ENCODE results near the gene EXOG. TPM values are rescaled to one million over a fixed set of nuclear protein-coding genes. Genes with fewer than 3 reads are reported as not detected.

EXOG gene
- polyA plus RNA-seq, 3 donors = 1.6 to 5.4 (median 2.4) TPM

- Mint-ChIP-seq H3K27ac (no peak overlapping the region), H3K4me3 (no peak overlapping the region), H3K36me3 (peaks cover 51 to 72% of the 10 kb centered on the region in 2 donors), H3K9me3 (no peaks in the 10 kb centered on the region), H3K27me3 (ENCODE audit: low read depth in 3 of 3) (no peaks in the 10 kb centered on the region), H3K4me1 (no peaks in the 10 kb centered on the region)
- Histone ChIP-seq H3K4me2 (replicated peaks; ENCODE audit: extremely low read depth, low read length, poor library complexity, severe bottlenecking) (no peak overlapping the region), H3K4me1 (ENCODE audit: control insufficient read depth in 1 of 2, insufficient read depth in 2 of 2, low read length in 2 of 2) (no peaks in the 10 kb centered on the region), H3K9ac (ENCODE audit: insufficient read depth, low read length, poor library complexity, severe bottlenecking) (no peak overlapping the region), H3K79me2 (ENCODE audit: insufficient read depth, low read length) (no peaks in the 10 kb centered on the region), H3K27ac (ENCODE audit: low read depth in 1 of 2, low read length in 2 of 2) (no peak overlapping the region), H2AFZ (ENCODE audit: insufficient read depth, low read depth, low read length, poor library complexity, severe bottlenecking) (no peak overlapping the region), H3K9me3 (replicated peaks in 1 of 2; ENCODE audit: control insufficient read depth in 1 of 2, insufficient read depth in 1 of 2, low read length in 2 of 2) (no peaks in the 10 kb centered on the region), H3K27me3 (ENCODE audit: control insufficient read depth in 2 of 2, insufficient read depth in 2 of 2, low read length in 2 of 2) (no peaks in the 10 kb centered on the region), H3K36me3 (replicated peaks in 1 of 2; ENCODE audit: control insufficient read depth in 1 of 2, insufficient read depth in 2 of 2, low read length in 2 of 2) (peaks cover 39 to 77% of the 10 kb centered on the region in 2 donors), H3K4me3 (replicated peaks in 1 of 3; ENCODE audit: low read depth in 2 of 3, low read length in 3 of 3) (no peak overlapping the region), H4K20me1 (ENCODE audit: insufficient read depth, low read length) (no peaks in the 10 kb centered on the region)
- TF ChIP-seq, protein P1, sequence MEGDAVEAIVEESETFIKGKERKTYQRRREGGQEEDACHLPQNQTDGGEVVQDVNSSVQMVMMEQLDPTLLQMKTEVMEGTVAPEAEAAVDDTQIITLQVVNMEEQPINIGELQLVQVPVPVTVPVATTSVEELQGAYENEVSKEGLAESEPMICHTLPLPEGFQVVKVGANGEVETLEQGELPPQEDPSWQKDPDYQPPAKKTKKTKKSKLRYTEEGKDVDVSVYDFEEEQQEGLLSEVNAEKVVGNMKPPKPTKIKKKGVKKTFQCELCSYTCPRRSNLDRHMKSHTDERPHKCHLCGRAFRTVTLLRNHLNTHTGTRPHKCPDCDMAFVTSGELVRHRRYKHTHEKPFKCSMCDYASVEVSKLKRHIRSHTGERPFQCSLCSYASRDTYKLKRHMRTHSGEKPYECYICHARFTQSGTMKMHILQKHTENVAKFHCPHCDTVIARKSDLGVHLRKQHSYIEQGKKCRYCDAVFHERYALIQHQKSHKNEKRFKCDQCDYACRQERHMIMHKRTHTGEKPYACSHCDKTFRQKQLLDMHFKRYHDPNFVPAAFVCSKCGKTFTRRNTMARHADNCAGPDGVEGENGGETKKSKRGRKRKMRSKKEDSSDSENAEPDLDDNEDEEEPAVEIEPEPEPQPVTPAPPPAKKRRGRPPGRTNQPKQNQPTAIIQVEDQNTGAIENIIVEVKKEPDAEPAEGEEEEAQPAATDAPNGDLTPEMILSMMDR (IDR thresholded peaks at IDR 0.05) = no peak
- intact Hi-C loops (cut with micrococcal nuclease) = no loop called here
- DNase-seq = no peak
Measured at GRCh38 chr3:38510631-38511030, 14.5 kb downstream of the EXOG start.

DNA sequence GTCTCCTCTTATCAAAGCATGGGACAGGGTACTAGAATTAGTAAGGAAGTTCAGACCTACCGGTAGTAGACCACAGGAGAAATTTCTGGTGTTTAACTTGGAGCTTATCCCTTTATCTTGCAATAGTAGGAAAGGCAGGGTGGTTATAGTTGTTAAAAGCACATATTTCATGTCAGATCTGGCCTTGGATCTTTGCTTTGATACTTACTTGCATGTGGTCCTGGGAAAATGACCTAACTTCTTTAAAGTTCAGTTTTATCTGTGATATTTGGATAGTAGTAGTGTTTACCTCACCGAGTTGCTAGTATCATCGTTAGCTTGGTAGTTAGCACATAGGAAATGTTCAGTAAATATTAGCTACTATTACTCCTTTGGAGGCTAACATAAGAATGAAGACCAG, 15.4 kb downstream of the EXOG start:
- no CpG with 5 or more reads among the region's 3 CpGs for WGBS (ENCODE audit: insufficient coverage)
- intact Hi-C loops (cut with micrococcal nuclease) = no loop called here
- H3K36me3 Mint-ChIP-seq = peaks cover 48 to 72% of the 10 kb centered on the region in 2 donors
- Histone ChIP-seq H3K9me3 (replicated peaks in 1 of 2; ENCODE audit: control insufficient read depth in 1 of 2, insufficient read depth in 1 of 2, low read length in 2 of 2) (no peaks in the 10 kb centered on the region), H3K4me3 (replicated peaks in 1 of 3; ENCODE audit: low read depth in 2 of 3, low read length in 3 of 3) (no peak overlapping the region), H3K9ac (ENCODE audit: insufficient read depth, low read length, poor library complexity, severe bottlenecking) (no peak overlapping the region), H4K20me1 (ENCODE audit: insufficient read depth, low read length) (no peaks in the 10 kb centered on the region), H3K27me3 (ENCODE audit: control insufficient read depth in 2 of 2, insufficient read depth in 2 of 2, low read length in 2 of 2) (no peaks in the 10 kb centered on the region), H3K4me2 (replicated peaks; ENCODE audit: extremely low read depth, low read length, poor library complexity, severe bottlenecking) (no peak overlapping the region), H3K4me1 (ENCODE audit: control insufficient read depth in 1 of 2, insufficient read depth in 2 of 2, low read length in 2 of 2) (no peaks in the 10 kb centered on the region), H3K27ac (ENCODE audit: low read depth in 1 of 2, low read length in 2 of 2) (no peak overlapping the region), H3K36me3 (replicated peaks in 1 of 2; ENCODE audit: control insufficient read depth in 1 of 2, insufficient read depth in 2 of 2, low read length in 2 of 2) (peaks cover 31 to 69% of the 10 kb centered on the region in 2 donors), H3K79me2 (ENCODE audit: insufficient read depth, low read length) (no peaks in the 10 kb centered on the region), H2AFZ (ENCODE audit: insufficient read depth, low read depth, low read length, poor library complexity, severe bottlenecking) (no peak overlapping the region)
- no peak overlapping the region for H3K27ac Mint-ChIP-seq
- H3K4me1 Mint-ChIP-seq = no peaks in the 10 kb centered on the region
- no peaks in the 10 kb centered on the region for H3K27me3 Mint-ChIP-seq (ENCODE audit: low read depth in 3 of 3)
- TF ChIP-seq, protein P1 (IDR thresholded peaks at IDR 0.05) = no peak
- H3K4me3 Mint-ChIP-seq = no peak overlapping the region
- H3K9me3 Mint-ChIP-seq = no peaks in the 10 kb centered on the region
- no peak for DNase-seq
